C4-2B (cell line): ENCODE measurements around the gene DHRS2.

Experiments used
- H3K27ac ChIP-seq: fragments of 450-650 bp; 2 replicates; pipeline ENCODE4 v1.5.1; 2017
- CTCF ChIP-seq: fragments of 450-650 bp; conservative IDR thresholded peaks from 2 replicates; pipeline ENCODE4 v1.5.1; 2017; ENCODE audit warnings: mild to moderate bottlenecking
- ZFX ChIP-seq: fragments of 450-650 bp; IDR thresholded peaks from 2 replicates; pipeline ENCODE4 v1.6.1; 2017

Gene DHRS2

DNA sequence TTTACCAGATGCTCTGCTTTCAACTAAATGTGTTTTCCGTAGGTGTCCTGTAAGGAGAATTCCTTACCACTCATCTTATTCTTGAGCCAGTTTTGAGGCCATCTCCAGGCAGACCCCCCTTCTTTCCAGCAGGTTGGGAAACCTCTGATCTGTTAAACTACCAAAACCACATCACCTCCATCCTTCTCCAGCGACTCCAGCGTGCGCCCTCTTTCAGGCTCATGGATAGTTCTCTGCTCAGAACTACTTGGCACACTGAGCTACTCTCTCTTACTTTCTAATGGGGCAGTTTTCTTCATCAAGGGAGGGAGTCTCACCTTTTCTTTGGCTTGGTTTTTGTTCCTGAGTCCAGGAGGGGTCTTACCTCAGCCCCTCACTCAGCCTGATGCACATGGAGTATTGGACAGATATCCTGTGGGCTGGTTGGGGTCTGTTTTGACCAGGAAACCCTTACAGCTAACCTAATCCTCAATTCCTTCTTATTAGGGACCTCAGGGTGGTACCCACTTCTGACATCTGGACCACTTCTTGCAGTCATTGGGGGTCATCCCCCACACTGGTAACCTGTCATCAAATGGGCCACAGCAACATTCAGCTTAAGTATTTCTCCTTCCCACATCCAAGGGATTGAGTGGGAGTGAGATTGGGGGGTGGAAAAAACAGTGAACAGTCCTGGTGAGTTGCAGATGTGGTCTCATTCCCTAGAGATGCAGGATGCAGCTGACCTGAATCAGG, 5.2 kb downstream of the DHRS2 start:
- TF ChIP-seq ZFX (no peak), CTCF (no peak)
- peak overlapping the region; percentile 40 for H3K27ac ChIP-seq

DNA sequence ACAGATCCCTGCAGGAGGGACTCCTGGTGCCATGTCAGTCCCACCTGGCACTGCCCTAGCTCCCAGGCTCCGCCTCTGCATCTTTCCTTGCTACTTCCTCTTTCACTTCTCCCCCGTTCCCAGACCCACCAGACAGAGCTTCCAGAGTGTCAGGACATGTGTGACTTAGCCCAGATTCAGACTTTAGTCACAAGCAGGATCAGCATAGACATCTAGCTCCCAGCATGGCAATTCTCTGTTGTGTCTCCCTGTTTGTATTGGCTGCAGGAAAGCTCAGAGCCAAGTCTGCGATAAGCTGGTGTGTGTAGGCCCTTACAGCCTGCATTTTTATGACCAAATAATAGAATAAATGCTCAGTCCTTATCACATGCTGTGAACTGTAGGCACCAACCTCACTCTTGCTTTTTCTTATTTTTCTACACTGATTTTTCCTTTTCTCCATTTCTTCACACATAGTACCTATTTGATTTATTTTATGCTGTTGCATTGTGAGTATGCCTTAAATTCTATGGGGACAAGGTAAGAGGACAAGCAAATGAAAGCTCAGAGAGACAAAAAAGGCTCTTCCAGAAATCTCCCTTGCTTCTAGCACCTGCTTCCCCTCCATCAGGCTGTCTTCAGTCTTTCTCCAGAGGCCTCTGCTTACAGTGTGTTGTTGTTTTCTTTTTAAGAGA, 5.9 kb downstream of the DHRS2 start:
- TF ChIP-seq ZFX (no peak), CTCF (no peak)
- H3K27ac ChIP-seq: peak overlapping the region; percentile 40

DNA sequence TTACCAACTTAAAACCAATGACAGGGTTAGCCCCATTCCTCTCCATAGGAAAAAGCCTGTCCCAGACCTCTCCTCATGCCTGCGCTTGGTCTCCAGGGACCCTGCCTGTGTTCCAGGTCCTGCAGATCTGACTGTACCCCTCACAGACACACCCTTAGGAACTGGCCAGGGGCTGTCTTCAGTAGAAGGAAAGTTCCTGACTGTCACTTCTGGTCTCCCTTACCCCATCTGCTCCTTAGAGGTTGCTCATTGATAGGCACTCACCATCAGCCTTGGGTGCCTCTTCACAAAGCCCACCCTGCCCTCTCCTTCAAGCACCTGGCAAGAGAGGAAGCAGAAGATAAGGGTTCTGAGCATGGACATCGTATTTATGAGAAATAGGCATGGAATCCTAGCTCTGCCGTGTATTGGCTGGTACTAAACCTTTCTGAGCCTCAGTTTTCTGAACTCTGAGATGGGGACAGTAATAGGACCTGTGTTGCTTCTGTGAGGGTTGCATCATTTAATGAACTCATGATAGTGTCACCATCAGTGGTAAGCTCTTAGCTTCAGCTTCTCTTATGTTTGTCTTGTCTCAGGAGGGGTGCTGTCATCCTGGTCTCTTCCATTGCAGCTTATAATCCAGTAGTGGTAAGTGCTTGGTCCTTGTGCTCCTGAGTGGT, 7.5 kb downstream of the DHRS2 start:
- no peak overlapping the region for H3K27ac ChIP-seq
- TF ChIP-seq CTCF (no peak), ZFX (no peak)

DNA sequence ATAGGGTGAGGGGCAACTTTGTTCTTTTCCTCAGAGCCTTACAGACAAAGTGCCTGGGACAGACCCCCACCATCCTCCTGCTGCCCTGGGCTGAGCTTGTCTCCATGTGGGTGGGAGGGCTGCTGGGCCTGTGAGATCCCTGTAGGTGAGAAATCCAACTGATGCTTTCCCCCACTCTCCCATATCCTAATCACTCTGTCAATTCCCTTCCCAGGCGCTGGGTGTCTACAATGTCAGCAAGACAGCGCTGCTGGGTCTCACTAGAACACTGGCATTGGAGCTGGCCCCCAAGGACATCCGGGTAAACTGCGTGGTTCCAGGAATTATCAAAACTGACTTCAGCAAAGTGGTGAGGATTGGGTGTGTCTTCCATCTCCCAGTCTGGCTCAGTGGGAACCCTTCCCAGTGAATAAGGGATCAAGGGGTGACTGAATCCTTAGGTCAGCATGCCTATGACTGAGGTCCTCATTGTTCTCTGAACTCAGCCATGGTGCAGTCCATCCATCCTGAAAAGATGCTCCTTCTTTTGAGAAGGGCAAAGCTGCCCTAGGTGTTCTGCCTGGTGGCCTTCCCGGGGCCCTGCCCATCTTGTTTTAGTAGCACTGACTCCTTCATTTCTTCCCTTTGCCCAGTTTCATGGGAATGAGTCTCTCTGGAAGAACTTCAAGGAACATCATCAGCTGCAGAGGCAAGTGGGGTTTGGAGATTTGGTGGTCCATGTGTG, 8.2 kb downstream of the DHRS2 start:
- TF ChIP-seq ZFX (no peak), CTCF (no peak)
- H3K27ac ChIP-seq: no peak overlapping the region

DNA sequence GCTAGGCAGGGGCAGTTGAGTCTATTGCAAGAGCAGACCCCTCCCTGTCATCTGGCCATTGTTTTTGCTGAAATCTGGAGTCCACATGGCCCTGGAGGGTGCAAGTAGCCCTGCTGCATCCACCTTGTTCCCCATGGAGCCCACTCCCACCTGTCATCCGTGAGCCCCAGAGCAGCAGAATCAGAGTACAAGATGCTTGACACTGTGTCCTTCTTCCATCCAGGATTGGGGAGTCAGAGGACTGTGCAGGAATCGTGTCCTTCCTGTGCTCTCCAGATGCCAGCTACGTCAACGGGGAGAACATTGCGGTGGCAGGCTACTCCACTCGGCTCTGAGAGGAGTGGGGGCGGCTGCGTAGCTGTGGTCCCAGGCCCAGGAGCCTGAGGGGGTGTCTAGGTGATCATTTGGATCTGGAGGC, 8.8 kb downstream of the DHRS2 start:
- H3K27ac ChIP-seq: no peak overlapping the region
- TF ChIP-seq CTCF: no peak
- no peak for TF ChIP-seq ZFX

DNA sequence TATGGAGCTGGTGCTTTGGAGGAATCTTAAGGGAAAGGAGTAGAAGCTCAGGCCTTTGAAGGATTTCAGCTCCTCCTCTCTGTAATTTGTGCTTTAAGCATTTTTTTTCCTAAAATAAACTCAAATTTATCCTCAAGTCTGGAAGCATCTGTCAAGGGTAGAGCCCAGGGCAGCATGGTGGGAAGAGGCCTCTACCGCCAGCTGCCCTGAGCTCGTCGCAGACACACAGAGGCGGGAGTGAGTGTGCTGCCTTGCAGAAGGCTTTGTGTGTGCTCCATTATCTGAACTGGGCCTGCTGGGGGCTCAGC, 9.3 kb downstream of the DHRS2 start:
- no peak overlapping the region for H3K27ac ChIP-seq

More for the DNA sequence above, 9.3 kb downstream of the DHRS2 start:
- TF ChIP-seq ZFX (no peak), CTCF (no peak)
